ENCODE results near the gene LRRC58.

- TF ChIP-seq POU2F2 (IDR thresholded peaks at IDR 0.05; ENCODE audit: low read depth, low read length) = no peak
- TF ChIP-seq POLR2AphosphoS5 (IDR thresholded peaks at IDR 0.05; ENCODE audit: low read depth, low read length) = no peak
These were observed 19.0 kb upstream of the LRRC58 start for GRCh38 chr3:120368172-120368571.
